T-helper 1 cell treated with Interleukin-12 subunit alpha and Interleukin-12 subunit beta and Interleukin-4 antibody, amounts not matched to agents 30 μg/mL and 1 μg/mL, for 36 hours (primary cell): Measurements from ENCODE around the gene TRIM28.
"Not testable (repeated sequence)": the region's sequence is repeated elsewhere in the genome, so short reads cannot be mapped to it uniquely, and the experiment has no call there.

Experiments
- H3K27ac Mint-ChIP-seq: one replicate; pipeline ENCODE4 v1.8.0; 2021; ENCODE audit warnings: mild to moderate bottlenecking, mixed read lengths
- H3K27me3 Mint-ChIP-seq: one replicate; pipeline ENCODE4 v1.8.0; 2021; ENCODE audit warnings: low read depth, mixed read lengths
- H3K36me3 Mint-ChIP-seq: one replicate; pipeline ENCODE4 v1.8.0; 2021; ENCODE audit warnings: low read depth, mixed read lengths
- H3K4me1 Mint-ChIP-seq: one replicate; pipeline ENCODE4 v1.8.0; 2021; ENCODE audit warnings: low read depth, mixed read lengths
- H3K4me3 Mint-ChIP-seq: one replicate; pipeline ENCODE4 v1.8.0; 2021; ENCODE audit warnings: mild to moderate bottlenecking, moderate library complexity, mixed read lengths
- H3K9me3 Mint-ChIP-seq: one replicate; pipeline ENCODE4 v1.8.0; 2021; ENCODE audit warnings: mixed read lengths

TRIM28 gene

DNA sequence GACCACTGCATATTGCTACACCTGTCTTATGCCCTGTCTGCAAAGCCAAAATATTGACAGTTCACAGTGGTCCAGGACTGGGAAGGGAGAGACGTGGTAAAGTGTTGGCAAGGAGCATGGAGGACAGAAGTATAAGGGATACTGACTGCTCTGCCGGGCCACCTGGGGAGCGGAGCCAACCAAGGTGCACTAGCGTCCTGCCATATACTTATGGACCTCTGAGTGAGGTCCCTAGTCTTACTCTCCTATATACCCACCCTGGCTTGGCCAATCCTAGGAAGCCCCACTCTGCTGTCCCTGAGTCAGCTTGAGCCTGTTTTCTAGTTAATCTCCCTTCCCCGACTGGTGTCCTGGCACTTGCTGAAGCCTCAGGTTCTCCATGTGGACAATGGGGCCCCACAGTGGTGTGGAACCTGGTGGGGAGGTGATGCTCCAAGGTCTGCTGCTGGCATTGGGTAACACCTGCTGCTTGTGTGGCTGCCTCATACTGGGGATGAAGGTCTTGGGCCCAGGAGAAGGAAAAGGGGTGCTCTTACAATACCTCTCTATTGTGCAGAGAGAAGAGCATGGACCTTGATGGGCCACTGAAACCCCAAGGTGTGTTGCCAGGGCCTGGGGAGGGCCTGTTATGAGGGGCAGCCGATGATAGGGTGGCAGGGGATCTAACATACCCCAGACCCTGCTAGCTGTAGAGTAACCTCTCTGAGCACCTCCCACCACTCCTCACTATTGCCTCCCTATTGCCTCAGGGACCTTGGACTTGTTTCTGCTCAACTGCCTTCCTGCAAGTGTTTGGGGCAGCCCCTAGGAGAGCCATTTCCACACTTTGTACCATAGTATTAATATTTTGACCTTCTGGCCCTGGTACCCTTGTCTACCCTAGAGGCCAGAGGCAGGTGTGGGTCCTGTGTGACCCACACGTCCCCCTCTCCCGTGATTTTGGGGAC, 6.7 kb upstream of the TRIM28 start:
- peaks cover 6% of the 10 kb centered on the region for H3K4me1 Mint-ChIP-seq
- peaks cover 15% of the 10 kb centered on the region for H3K27me3 Mint-ChIP-seq
- H3K27ac Mint-ChIP-seq, result no peak overlapping the region
- H3K4me3 Mint-ChIP-seq, result no peak overlapping the region
- no peaks in the 10 kb centered on the region for H3K9me3 Mint-ChIP-seq
- no peaks in the 10 kb centered on the region for H3K36me3 Mint-ChIP-seq

DNA sequence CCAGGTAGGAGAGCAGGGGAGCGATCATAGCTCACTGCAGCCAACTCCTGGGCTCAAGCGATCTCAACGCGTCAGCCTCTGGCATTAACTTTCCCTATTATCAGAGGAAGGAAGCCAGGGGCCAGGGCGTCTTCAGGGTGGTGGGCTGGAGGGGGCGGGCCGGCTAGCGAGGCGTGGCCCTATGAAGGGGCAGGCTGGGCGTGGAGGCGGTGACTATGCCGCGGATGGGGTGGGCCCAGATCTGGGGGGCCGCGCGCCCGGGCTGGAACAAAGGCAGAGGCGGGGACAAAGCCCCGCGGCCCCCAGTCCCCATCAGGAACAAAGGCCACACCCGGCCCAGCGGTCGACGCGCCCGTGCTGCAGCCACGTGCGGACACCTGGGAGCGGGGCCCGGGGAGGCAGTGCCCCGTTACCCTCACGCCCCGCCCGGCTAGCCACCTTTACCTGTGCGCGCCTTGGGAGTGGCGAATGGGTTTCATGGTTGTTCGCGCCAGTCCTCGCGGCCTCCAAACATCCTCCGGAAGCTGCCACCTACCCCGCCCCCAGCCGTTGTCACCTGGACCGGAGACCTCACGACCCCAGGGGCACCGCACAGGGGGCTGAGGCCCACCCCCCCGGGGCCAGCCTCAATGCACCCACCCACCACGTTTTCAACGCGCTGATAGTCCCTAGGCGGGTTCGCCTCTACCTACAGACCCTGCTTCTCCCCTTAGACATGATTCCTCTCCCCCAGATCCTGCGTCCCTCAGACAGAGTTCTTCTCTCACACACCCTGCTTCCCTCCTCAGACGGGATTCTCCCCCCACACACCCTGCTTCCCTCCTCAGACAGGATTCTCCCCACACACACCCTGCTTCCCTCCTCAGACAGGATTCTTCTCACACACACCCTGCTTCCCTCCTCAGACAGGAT, 5.4 kb upstream of the TRIM28 start:
- Mint-ChIP-seq H3K4me3 (peak overlapping the region; percentile 59), H3K36me3 (no peaks in the 10 kb centered on the region), H3K27me3 (peaks cover 15% of the 10 kb centered on the region), H3K4me1 (peaks cover 9% of the 10 kb centered on the region), H3K9me3 (no peaks in the 10 kb centered on the region), H3K27ac (peak overlapping the region; percentile 65)

DNA sequence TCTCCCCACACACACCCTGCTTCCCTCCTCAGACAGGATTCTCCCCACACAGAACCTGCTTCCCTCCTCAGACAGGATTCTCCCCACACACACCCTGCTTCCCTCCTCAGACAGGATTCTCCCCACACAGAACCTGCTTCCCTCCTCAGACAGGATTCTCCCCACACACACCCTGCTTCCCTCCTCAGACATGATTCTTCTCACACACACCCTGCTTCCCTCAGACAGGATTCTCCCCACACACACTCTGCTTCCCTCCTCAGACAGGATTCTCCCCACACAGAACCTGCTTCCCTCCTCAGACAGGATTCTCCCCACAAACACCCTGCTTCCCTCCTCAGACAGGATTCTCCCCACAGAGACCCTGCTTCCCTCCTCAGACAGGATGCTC, 4.7 kb upstream of the TRIM28 start:
- H3K27ac Mint-ChIP-seq, H3K36me3 Mint-ChIP-seq, H3K9me3 Mint-ChIP-seq: not testable (repeated sequence)
- peak overlapping the region; percentile 28 for H3K4me3 Mint-ChIP-seq
- peaks cover 15% of the 10 kb centered on the region for H3K27me3 Mint-ChIP-seq
- peaks cover 14% of the 10 kb centered on the region for H3K4me1 Mint-ChIP-seq

DNA sequence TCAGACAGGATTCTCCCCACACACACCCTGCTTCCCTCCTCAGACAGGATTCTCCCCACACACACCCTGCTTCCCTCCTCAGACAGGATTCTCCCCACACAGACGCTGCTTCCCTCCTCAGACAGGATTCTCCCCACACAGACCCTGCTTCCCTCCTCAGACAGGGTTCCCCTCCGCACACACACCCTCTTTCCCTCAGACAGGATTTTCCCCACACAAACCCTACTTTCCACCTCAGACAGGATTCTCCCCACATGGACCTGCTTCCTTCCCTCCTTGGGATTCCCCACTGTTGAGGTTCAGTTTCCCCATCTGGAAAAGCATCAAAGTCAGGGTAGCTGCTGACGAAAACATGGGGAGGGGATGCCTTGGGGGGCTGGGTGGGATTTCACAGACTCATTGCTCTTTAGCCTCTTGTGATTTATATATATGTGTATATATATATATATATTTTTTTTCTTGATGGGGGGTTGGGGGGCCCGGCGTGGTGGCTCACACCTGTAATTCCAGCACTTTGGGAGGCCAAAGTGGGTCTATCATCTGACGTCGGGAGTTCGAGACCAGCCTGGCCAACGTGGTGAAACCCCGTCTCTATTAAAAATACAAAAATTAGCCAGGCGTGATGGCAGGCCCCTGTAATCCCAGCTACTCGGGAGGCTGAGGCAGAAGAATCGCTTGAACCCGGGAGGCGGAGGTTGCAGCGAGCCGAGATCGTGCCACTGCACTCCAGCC, 1.1 kb upstream of the TRIM28 start:
- not testable (repeated sequence) for H3K9me3 Mint-ChIP-seq
- Mint-ChIP-seq H3K27ac (peak overlapping the region; percentile 72), H3K4me1 (peaks cover 31% of the 10 kb centered on the region), H3K4me3 (peak overlapping the region; percentile 25), H3K27me3 (peaks cover 15% of the 10 kb centered on the region), H3K36me3 (peaks cover 28% of the 10 kb centered on the region)

DNA sequence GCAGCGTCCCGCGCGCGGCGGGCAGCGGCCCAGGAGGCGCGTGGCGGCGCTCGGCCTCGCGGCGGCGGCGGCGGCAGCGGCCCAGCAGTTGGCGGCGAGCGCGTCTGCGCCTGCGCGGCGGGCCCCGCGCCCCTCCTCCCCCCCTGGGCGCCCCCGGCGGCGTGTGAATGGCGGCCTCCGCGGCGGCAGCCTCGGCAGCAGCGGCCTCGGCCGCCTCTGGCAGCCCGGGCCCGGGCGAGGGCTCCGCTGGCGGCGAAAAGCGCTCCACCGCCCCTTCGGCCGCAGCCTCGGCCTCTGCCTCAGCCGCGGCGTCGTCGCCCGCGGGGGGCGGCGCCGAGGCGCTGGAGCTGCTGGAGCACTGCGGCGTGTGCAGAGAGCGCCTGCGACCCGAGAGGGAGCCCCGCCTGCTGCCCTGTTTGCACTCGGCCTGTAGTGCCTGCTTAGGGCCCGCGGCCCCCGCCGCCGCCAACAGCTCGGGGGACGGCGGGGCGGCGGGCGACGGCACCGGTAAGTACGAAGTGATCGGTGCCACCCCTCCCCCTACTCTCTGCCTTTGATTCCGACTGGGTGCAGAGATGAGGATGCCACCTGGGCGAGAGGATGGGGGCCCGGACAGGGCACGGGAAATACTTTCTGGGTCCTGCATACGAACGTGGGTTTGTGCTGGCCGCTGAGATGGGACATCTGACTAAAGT, 874 bp downstream of the TRIM28 start:
- H3K27ac Mint-ChIP-seq, result peak overlapping the region; percentile 90
- H3K4me1 Mint-ChIP-seq, result peaks cover 28% of the 10 kb centered on the region
- H3K36me3 Mint-ChIP-seq, result peaks cover 38% of the 10 kb centered on the region
- peak overlapping the region; percentile 95 for H3K4me3 Mint-ChIP-seq
- H3K27me3 Mint-ChIP-seq, result peaks cover 3% of the 10 kb centered on the region
- no peaks in the 10 kb centered on the region for H3K9me3 Mint-ChIP-seq

DNA sequence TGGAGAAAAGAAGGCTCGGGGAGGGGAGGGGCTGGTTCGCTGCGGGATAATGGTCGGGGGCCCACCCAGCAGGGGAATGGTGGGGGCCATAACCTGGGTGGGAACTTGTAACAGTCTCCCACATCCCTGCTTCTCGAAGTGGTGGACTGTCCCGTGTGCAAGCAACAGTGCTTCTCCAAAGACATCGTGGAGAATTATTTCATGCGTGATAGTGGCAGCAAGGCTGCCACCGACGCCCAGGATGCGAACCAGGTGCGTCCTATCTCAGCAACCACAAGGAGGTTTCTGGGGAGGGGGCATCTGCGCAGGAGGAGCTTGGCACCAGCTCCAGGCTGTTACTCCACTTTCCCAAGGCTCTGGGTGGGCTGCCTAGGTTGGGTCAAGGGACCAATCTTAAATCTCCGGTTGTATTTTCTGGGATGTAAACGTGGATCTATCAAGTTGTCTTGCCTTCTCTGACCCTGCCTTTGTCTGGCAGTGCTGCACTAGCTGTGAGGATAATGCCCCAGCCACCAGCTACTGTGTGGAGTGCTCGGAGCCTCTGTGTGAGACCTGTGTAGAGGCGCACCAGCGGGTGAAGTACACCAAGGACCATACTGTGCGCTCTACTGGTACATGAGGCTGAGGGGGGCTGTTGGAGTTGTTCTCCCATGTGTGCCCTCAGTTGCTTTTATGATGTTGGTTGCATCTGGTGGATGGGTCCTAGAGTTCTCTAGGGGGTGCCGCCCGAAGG, 1.6 kb downstream of the TRIM28 start:
- Mint-ChIP-seq H3K27me3 (no peaks in the 10 kb centered on the region), H3K4me1 (peaks cover 28% of the 10 kb centered on the region), H3K9me3 (no peaks in the 10 kb centered on the region), H3K36me3 (peaks cover 41% of the 10 kb centered on the region), H3K27ac (peak overlapping the region; percentile 90), H3K4me3 (peak overlapping the region; percentile 95)

DNA sequence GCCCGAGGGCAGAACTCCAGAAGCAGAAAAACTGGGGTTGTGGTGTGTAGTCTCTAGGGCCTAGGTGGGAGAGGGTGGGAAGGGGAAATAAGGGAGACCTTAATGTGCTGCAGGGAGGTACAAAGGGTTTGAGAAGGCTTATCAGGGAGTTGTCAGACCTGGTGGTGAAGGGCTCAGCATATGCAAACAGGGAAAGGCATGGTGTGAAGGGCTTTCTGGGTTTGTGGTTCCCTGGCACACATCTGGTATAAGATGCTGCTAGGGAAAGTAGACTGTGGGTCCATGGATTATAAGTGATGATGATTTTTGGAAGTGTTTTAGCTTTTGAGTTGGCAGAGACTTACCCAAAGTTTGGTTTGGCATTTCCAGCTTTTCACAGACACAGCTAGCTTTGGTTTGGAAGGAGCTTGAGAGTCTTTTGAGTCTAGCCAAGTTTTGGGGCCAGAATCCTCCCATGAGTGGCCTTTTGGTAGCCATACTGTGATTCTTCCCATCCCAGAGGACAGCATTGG, 2.2 kb downstream of the TRIM28 start:
- no peaks in the 10 kb centered on the region for H3K27me3 Mint-ChIP-seq
- H3K4me1 Mint-ChIP-seq, result peaks cover 29% of the 10 kb centered on the region
- peaks cover 43% of the 10 kb centered on the region for H3K36me3 Mint-ChIP-seq

DNA sequence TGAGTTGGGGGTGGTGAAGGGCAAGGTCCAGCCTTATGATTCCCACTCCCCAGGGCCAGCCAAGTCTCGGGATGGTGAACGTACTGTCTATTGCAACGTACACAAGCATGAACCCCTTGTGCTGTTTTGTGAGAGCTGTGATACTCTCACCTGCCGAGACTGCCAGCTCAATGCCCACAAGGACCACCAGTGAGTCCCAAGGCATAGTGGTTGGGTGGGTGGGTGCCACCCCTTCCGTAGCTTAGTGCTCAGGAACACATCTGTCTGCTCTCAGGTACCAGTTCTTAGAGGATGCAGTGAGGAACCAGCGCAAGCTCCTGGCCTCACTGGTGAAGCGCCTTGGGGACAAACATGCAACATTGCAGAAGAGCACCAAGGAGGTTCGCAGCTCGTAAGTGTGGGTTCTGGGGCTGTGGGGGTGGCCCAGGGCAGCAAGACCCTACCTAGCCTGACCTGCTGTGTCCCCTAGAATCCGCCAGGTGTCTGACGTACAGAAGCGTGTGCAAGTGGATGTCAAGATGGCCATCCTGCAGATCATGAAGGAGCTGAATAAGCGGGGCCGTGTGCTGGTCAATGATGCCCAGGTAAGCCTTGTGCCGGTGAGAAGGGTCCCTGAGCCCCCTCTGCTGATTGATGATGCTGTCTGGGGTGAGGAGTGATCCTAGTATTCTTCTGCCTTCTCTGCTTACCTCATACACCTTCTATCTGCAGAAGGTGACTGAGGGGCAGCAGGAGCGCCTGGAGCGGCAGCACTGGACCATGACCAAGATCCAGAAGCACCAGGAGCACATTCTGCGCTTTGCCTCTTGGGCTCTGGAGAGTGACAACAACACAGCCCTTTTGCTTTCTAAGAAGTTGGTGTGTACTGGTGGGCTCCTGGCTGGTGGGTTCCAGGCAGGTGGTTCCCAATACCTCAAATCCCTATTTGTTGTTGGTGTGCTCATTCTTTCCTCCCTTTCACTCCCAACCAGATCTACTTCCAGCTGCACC, 3.8 kb downstream of the TRIM28 start:
- H3K36me3 Mint-ChIP-seq, result peaks cover 52% of the 10 kb centered on the region
- peaks cover 31% of the 10 kb centered on the region for H3K4me1 Mint-ChIP-seq
- no peaks in the 10 kb centered on the region for H3K27me3 Mint-ChIP-seq
- H3K4me3 Mint-ChIP-seq, result no peak overlapping the region
- no peak overlapping the region for H3K27ac Mint-ChIP-seq
- H3K9me3 Mint-ChIP-seq, result no peaks in the 10 kb centered on the region

More for the DNA sequence above, 2.2 kb downstream of the TRIM28 start:
- peak overlapping the region; percentile 95 for H3K4me3 Mint-ChIP-seq
- peak overlapping the region; percentile 90 for H3K27ac Mint-ChIP-seq
- H3K9me3 Mint-ChIP-seq, result no peaks in the 10 kb centered on the region

DNA sequence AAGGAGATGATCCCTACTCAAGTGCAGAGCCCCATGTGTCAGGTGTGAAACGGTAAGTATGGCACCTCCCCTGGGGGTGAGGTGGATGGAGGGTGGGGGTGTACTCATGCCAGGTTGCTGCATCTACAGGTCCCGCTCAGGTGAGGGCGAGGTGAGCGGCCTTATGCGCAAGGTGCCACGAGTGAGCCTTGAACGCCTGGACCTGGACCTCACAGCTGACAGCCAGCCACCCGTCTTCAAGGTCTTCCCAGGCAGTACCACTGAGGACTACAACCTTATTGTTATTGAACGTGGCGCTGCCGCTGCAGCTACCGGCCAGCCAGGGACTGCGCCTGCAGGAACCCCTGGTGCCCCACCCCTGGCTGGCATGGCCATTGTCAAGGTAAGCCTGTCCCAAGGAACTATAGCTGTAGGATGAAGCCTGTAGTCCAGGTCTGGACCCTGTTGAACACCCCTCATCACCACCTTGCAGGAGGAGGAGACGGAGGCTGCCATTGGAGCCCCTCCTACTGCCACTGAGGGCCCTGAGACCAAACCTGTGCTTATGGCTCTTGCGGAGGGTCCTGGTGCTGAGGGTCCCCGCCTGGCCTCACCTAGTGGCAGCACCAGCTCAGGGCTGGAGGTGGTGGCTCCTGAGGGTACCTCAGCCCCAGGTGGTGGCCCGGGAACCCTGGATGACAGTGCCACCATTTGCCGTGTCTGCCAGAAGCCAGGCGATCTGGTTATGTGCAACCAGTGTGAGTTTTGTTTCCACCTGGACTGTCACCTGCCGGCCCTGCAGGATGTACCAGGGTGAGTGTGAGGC, 5.2 kb downstream of the TRIM28 start:
- Mint-ChIP-seq H3K4me3 (no peak overlapping the region), H3K36me3 (peaks cover 62% of the 10 kb centered on the region), H3K27ac (no peak overlapping the region), H3K9me3 (no peaks in the 10 kb centered on the region), H3K27me3 (no peaks in the 10 kb centered on the region), H3K4me1 (peaks cover 32% of the 10 kb centered on the region)

DNA sequence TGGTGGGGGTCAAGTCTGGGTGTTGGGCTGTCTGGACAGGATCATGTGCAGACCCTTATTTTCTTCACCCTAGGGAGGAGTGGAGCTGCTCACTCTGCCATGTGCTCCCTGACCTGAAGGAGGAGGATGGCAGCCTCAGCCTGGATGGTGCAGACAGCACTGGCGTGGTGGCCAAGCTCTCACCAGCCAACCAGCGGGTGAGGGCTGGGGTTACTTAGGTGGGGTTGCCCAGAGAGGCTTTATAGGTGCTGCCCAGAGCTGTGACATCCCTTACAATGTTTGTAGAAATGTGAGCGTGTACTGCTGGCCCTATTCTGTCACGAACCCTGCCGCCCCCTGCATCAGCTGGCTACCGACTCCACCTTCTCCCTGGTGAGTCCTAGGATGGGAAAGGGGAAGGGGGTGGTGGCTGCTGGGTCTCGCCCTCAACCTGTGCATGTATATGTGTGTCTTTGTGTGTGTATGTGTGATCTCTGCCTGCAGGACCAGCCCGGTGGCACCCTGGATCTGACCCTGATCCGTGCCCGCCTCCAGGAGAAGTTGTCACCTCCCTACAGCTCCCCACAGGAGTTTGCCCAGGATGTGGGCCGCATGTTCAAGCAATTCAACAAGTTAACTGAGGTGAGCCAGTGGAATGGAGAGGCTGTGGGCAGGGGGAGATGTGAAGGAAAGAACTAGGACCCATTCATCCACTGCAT, 5.9 kb downstream of the TRIM28 start:
- H3K27ac Mint-ChIP-seq, result no peak overlapping the region
- no peak overlapping the region for H3K4me3 Mint-ChIP-seq
- H3K9me3 Mint-ChIP-seq, result no peaks in the 10 kb centered on the region
- H3K27me3 Mint-ChIP-seq, result no peaks in the 10 kb centered on the region
- H3K4me1 Mint-ChIP-seq, result peaks cover 35% of the 10 kb centered on the region
- H3K36me3 Mint-ChIP-seq, result peaks cover 65% of the 10 kb centered on the region

DNA sequence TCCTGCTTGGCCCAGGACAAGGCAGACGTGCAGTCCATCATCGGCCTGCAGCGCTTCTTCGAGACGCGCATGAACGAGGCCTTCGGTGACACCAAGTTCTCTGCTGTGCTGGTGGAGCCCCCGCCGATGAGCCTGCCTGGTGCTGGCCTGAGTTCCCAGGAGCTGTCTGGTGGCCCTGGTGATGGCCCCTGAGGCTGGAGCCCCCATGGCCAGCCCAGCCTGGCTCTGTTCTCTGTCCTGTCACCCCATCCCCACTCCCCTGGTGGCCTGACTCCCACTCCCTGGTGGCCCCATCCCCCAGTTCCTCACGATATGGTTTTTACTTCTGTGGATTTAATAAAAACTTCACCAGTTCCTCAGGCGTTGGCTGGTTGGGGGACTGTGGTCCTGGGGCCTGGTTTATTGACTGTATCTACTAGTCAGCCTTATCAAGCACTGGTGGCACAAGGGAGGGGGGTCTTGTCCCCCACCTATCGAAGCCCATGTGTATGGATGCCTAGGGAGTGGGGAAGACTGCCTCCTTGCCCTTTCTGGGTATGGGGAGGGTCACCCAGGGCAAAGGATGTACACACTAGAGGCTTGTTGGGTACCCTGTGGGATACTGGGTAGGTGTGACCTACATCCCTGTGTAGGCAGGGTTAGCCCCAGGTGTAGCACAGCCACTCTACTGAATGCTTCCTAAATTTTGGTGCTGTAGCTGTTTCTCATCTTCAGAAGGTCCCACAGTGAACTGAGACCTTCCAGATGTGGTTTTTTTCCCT, 6.7 kb downstream of the TRIM28 start:
- H3K4me1 Mint-ChIP-seq, result peaks cover 37% of the 10 kb centered on the region
- no peak overlapping the region for H3K27ac Mint-ChIP-seq
- peaks cover 66% of the 10 kb centered on the region for H3K36me3 Mint-ChIP-seq
- H3K9me3 Mint-ChIP-seq, result no peaks in the 10 kb centered on the region
- no peak overlapping the region for H3K4me3 Mint-ChIP-seq
- H3K27me3 Mint-ChIP-seq, result no peaks in the 10 kb centered on the region
